Measurements from ENCODE around the gene LANCL2.
A peak's percentile ranks its signal among the peaks of the same experiment; 100 is the strongest.
"Not testable (repeated sequence)": the region's sequence is repeated elsewhere in the genome, so short reads cannot be mapped to it uniquely, and the experiment has no call there.

The LANCL2 gene

DNA sequence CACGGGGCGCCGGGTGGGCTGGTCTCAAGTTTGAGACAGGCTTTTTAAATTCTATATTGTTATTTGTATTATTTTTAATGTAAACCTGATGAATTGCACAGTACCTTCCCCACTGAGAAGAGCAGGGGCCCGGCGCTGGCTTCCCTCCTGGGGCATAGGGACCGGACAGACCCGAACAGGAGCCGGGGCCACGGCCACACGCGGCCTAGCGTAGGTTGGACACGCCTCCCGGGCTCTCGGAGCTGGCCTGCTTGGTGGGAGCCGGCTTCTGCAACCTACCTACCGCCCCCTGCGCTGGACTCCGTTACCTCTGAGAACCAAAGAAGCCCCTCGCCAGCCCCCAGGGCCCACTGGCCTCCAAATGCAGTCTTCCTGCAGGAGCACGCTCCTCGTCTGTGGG, 19.8 kb upstream of the LANCL2 start:
- peaks cover 18% of the 10 kb centered on the region for H3K9me3 Mint-ChIP-seq
- no peaks in the 10 kb centered on the region for H3K36me3 Mint-ChIP-seq (ENCODE audit: low read depth)
- intact Hi-C loops (cut with micrococcal nuclease), result no loop called here
- peaks cover 2% of the 10 kb centered on the region for H3K27me3 Mint-ChIP-seq
- H3K4me3 Mint-ChIP-seq, result no peak overlapping the region
- H3K27ac Mint-ChIP-seq, result no peak overlapping the region
- no peaks in the 10 kb centered on the region for H3K4me1 Mint-ChIP-seq (ENCODE audit: low read depth)

- H3K36me3 Mint-ChIP-seq (ENCODE audit: low read depth), result no peaks in the 10 kb centered on the region
- intact Hi-C loops (cut with micrococcal nuclease), result no loop called here
Observed at GRCh38 chr7:55348502-55348901, 16.6 kb upstream of the LANCL2 start.

DNA sequence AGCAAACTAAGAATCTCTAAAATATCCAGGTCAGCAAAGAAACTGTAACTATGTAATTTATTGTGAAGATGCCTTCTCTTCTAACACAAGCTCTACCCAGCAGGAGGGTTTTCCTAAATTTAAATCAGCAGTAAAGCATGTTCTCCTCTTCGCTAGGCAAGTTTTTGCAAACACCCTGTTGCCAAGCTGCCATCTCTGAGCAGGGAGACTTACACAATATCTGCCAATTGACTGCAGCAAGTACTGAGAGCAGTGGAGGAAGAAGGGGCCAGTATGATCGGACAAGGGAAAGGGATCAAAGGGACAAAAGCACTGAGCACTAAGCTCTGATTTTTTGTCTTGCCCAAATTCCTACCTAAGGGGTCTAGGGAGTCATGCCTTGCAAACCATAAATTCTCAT, 16.0 kb upstream of the LANCL2 start:
- Mint-ChIP-seq H3K9me3 (peaks cover 5% of the 10 kb centered on the region), H3K36me3 (ENCODE audit: low read depth) (no peaks in the 10 kb centered on the region), H3K27me3 (peaks cover 5% of the 10 kb centered on the region), H3K4me3 (no peak overlapping the region), H3K4me1 (ENCODE audit: low read depth) (no peaks in the 10 kb centered on the region), H3K27ac (no peak overlapping the region)
- intact Hi-C loops (cut with micrococcal nuclease), result no loop called here

More at GRCh38 chr7:55348502-55348901, 16.6 kb upstream of the LANCL2 start:
- H3K27me3 Mint-ChIP-seq, result peaks cover 5% of the 10 kb centered on the region
- no peak overlapping the region for H3K27ac Mint-ChIP-seq
- no peak overlapping the region for H3K4me3 Mint-ChIP-seq
- H3K9me3 Mint-ChIP-seq, result peaks cover 11% of the 10 kb centered on the region
- no peaks in the 10 kb centered on the region for H3K4me1 Mint-ChIP-seq (ENCODE audit: low read depth)

DNA sequence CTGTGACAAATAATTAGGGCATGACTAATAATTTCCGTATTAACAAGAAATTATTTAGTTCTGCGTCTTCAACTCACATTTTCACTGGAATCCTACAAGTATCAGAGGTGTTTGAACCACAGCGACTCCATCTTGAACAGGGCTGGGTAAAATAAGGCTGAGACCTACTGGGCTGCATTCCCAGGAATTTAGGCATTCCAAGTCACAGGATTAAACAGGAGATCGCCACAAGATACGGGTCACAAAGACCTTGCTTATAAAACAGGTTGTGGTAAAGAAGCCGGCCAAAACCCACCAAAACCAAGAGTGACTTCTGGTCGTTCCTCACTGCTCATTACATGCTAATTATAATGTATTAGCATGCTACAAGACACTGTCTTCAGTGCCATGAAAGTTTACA, 14.9 kb upstream of the LANCL2 start:
- H3K4me3 Mint-ChIP-seq, result no peak overlapping the region
- peaks cover 5% of the 10 kb centered on the region for H3K27me3 Mint-ChIP-seq
- H3K9me3 Mint-ChIP-seq, result no peaks in the 10 kb centered on the region
- no peaks in the 10 kb centered on the region for H3K4me1 Mint-ChIP-seq (ENCODE audit: low read depth)
- no peak overlapping the region for H3K27ac Mint-ChIP-seq
- H3K36me3 Mint-ChIP-seq (ENCODE audit: low read depth), result no peaks in the 10 kb centered on the region
- intact Hi-C loops (cut with micrococcal nuclease), result no loop called here

DNA sequence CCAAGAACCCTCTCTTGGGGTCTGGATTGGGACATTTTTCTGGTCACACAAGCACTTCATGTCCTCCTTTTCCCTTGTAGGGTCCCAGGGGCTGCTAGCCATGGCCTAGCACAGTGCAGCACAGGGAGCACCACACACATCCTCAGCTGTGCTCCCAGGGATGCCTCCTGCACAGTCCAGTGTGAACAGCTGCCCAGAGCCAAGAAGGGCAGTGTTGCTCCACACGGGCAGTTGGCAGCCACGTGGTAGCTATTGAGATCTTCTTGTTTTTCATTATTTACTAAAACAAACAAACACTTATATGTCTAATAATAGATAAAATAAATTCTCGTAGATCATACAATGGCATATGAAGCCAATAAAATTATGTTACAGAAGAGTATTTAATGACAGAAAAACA, 13.9 kb upstream of the LANCL2 start:
- no peaks in the 10 kb centered on the region for H3K4me1 Mint-ChIP-seq (ENCODE audit: low read depth)
- H3K36me3 Mint-ChIP-seq (ENCODE audit: low read depth), result no peaks in the 10 kb centered on the region
- H3K4me3 Mint-ChIP-seq, result no peak overlapping the region
- intact Hi-C loops (cut with micrococcal nuclease), result no loop called here
- no peak overlapping the region for H3K27ac Mint-ChIP-seq
- peaks cover 2% of the 10 kb centered on the region for H3K27me3 Mint-ChIP-seq
- H3K9me3 Mint-ChIP-seq, result no peaks in the 10 kb centered on the region

- H3K27me3 Mint-ChIP-seq; H3K27ac Mint-ChIP-seq; H3K4me1 Mint-ChIP-seq (ENCODE audit: low read depth); H3K9me3 Mint-ChIP-seq; H3K36me3 Mint-ChIP-seq (ENCODE audit: low read depth); intact Hi-C loops (cut with micrococcal nuclease); H3K4me3 Mint-ChIP-seq: not testable (repeated sequence)
Observed at GRCh38 chr7:55352947-55353273, 12.2 kb upstream of the LANCL2 start.

- Mint-ChIP-seq H3K36me3 (ENCODE audit: low read depth) (peaks cover 2% of the 10 kb centered on the region), H3K4me1 (ENCODE audit: low read depth) (peaks cover 22% of the 10 kb centered on the region), H3K4me3 (no peak overlapping the region), H3K27ac (no peak overlapping the region), H3K9me3 (no peaks in the 10 kb centered on the region), H3K27me3 (peaks cover 14% of the 10 kb centered on the region)
- intact Hi-C loops (cut with micrococcal nuclease), result no loop called here
Observed at GRCh38 chr7:55360486-55360885, 4.7 kb upstream of the LANCL2 start.

GRCh38 chr7:55361560-55361959, 3.6 kb upstream of the LANCL2 start:
- peaks cover 14% of the 10 kb centered on the region for H3K27me3 Mint-ChIP-seq
- peaks cover 13% of the 10 kb centered on the region for H3K36me3 Mint-ChIP-seq (ENCODE audit: low read depth)
- intact Hi-C loops (cut with micrococcal nuclease), result no loop called here
- no peaks in the 10 kb centered on the region for H3K9me3 Mint-ChIP-seq
- H3K4me3 Mint-ChIP-seq, result no peak overlapping the region
- H3K4me1 Mint-ChIP-seq (ENCODE audit: low read depth), result peaks cover 24% of the 10 kb centered on the region
- no peak overlapping the region for H3K27ac Mint-ChIP-seq

- H3K27ac Mint-ChIP-seq, result no peak overlapping the region
- H3K4me3 Mint-ChIP-seq, result no peak overlapping the region
- H3K4me1 Mint-ChIP-seq (ENCODE audit: low read depth), result peaks cover 35% of the 10 kb centered on the region
- intact Hi-C loops (cut with micrococcal nuclease), result no loop called here
- peaks cover 16% of the 10 kb centered on the region for H3K36me3 Mint-ChIP-seq (ENCODE audit: low read depth)
- peaks cover 14% of the 10 kb centered on the region for H3K27me3 Mint-ChIP-seq
- no peaks in the 10 kb centered on the region for H3K9me3 Mint-ChIP-seq
Observed at GRCh38 chr7:55362927-55363326, 2.2 kb upstream of the LANCL2 start.

DNA sequence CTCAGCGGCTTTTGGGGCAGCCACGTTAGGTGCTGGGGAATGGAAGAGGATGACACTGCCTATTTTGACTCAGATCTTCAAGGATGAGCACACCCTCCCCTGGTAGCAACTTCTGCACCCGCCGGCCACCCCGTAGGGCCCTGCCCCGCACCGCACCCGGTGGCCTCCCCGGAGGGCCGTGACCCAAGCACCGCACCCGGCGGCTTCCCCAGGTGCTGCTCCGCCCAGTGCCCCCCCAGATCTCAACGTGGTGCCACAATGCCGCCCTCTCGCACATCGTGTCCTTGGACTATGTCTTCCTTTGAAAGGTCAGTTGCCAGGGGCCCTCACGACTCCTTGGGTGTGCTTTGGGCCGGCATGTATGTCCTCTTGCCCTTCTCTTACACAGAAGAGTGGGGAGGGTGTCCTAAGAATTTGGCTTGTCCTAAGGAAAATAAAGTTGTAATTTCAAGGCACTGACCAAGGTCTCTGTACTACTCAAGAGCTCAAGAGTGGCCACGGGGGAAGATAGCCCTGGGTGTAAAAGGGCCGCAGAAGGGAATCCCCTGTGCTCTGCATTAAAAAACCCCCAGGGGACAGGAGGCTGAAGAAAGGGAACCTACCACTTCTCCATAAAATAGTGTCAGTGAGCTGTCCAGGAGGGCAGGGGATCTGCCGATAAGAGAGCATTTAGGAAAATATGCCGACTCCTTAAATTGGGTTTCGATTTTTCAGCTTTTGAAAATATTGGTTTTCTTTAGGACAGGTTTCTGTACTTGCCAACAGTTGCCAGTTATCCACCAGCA, 1.6 kb upstream of the LANCL2 start:
- peaks cover 16% of the 10 kb centered on the region for H3K36me3 Mint-ChIP-seq (ENCODE audit: low read depth)
- no peak overlapping the region for H3K27ac Mint-ChIP-seq
- intact Hi-C loops (cut with micrococcal nuclease), result no loop called here
- peaks cover 14% of the 10 kb centered on the region for H3K27me3 Mint-ChIP-seq
- peaks cover 35% of the 10 kb centered on the region for H3K4me1 Mint-ChIP-seq (ENCODE audit: low read depth)
- no peak overlapping the region for H3K4me3 Mint-ChIP-seq
- H3K9me3 Mint-ChIP-seq, result no peaks in the 10 kb centered on the region

- intact Hi-C loops (cut with micrococcal nuclease), result loop anchor here (5.0 kb wide), 2 partner anchors 521 to 609 kb away; partner anchors contain the start of genes SEC61G and ZNF713
- H3K27me3 Mint-ChIP-seq, result peaks cover 11% of the 10 kb centered on the region
- peaks cover 42% of the 10 kb centered on the region for H3K4me1 Mint-ChIP-seq (ENCODE audit: low read depth)
- peaks cover 16% of the 10 kb centered on the region for H3K36me3 Mint-ChIP-seq (ENCODE audit: low read depth)
- peak overlapping the region; percentile 97 for H3K27ac Mint-ChIP-seq
- no peaks in the 10 kb centered on the region for H3K9me3 Mint-ChIP-seq
- H3K4me3 Mint-ChIP-seq, result peak overlapping the region; percentile 85
Observed at GRCh38 chr7:55365675-55366460, 731 bp downstream of the LANCL2 start.

GRCh38 chr7:55366461-55367070, 1.4 kb downstream of the LANCL2 start:
- peaks cover 10% of the 10 kb centered on the region for H3K27me3 Mint-ChIP-seq
- intact Hi-C loops (cut with micrococcal nuclease), result loop anchor here (5.0 kb wide), 2 partner anchors 521 to 609 kb away; partner anchors contain the start of genes SEC61G and ZNF713
- H3K36me3 Mint-ChIP-seq (ENCODE audit: low read depth), result peaks cover 16% of the 10 kb centered on the region
- peaks cover 42% of the 10 kb centered on the region for H3K4me1 Mint-ChIP-seq (ENCODE audit: low read depth)
- no peaks in the 10 kb centered on the region for H3K9me3 Mint-ChIP-seq
- peak overlapping the region; percentile 85 for H3K4me3 Mint-ChIP-seq
- peak overlapping the region; percentile 97 for H3K27ac Mint-ChIP-seq

- no peak overlapping the region for H3K4me3 Mint-ChIP-seq
- peaks cover 7% of the 10 kb centered on the region for H3K27me3 Mint-ChIP-seq
- H3K4me1 Mint-ChIP-seq (ENCODE audit: low read depth), result peaks cover 40% of the 10 kb centered on the region
- intact Hi-C loops (cut with micrococcal nuclease), result loop anchor here (5.0 kb wide), 2 partner anchors 520 to 610 kb away; partner anchors contain the start of genes SEC61G and ZNF713
- H3K27ac Mint-ChIP-seq, result peak overlapping the region; percentile 97
- peaks cover 16% of the 10 kb centered on the region for H3K36me3 Mint-ChIP-seq (ENCODE audit: low read depth)
- H3K9me3 Mint-ChIP-seq, result no peaks in the 10 kb centered on the region
Observed at GRCh38 chr7:55367283-55367840, 2.2 kb downstream of the LANCL2 start.

All from dendritic cell treated with granulocyte-macrophage colony-stimulating factor and Interleukin-4, amounts not matched to agents 40 ng/mL and 50 ng/mL, for 4 days (primary cell).